DMS153 treated with DMSO at 0.1 percent for 48 hours (cell line): ENCODE measurements around the gene SFXN5.

Experiments used
- DNase-seq: peaks from one replicate; lab custom pipeline; 2025; ENCODE audit not compliant: unreplicated experiment; lab: John Stamatoyannopoulos, UW

The SFXN5 gene

GRCh38 chr2:73053316-73054114 lies 18.0 kb downstream of the SFXN5 start:
- no peak for DNase-seq

- no peak for DNase-seq
These were observed 21.4 kb downstream of the SFXN5 start for GRCh38 chr2:73050121-73050545.

GRCh38 chr2:73043929-73044832 lies 27.3 kb downstream of the SFXN5 start:
- DNase-seq = peak; percentile 20

- DNase-seq = no peak
These were observed 28.2 kb downstream of the SFXN5 start for GRCh38 chr2:73043276-73043675.

- DNase-seq = peak; percentile 50
These were observed 33.4 kb downstream of the SFXN5 start for GRCh38 chr2:73037947-73038585.

- DNase-seq = no peak
These were observed 34.7 kb downstream of the SFXN5 start for GRCh38 chr2:73036766-73037165.

GRCh38 chr2:73035899-73036711 lies 35.4 kb downstream of the SFXN5 start:
- no peak for DNase-seq

GRCh38 chr2:73034661-73035375 lies 36.7 kb downstream of the SFXN5 start:
- no peak for DNase-seq

- DNase-seq = no peak
These were observed 37.6 kb downstream of the SFXN5 start for GRCh38 chr2:73033766-73034381.

GRCh38 chr2:73033142-73033765 lies 38.3 kb downstream of the SFXN5 start:
- DNase-seq = no peak

GRCh38 chr2:73032702-73033097 lies 38.8 kb downstream of the SFXN5 start:
- DNase-seq = no peak

GRCh38 chr2:73031725-73032701 lies 39.5 kb downstream of the SFXN5 start:
- no peak for DNase-seq

GRCh38 chr2:73031095-73031678 lies 40.3 kb downstream of the SFXN5 start:
- DNase-seq = no peak

GRCh38 chr2:73028841-73029240 lies 42.7 kb downstream of the SFXN5 start:
- peak; percentile 67 for DNase-seq

- no peak for DNase-seq
These were observed 44.2 kb downstream of the SFXN5 start for GRCh38 chr2:73027340-73027739.

GRCh38 chr2:73023497-73023896 lies 48.0 kb downstream of the SFXN5 start:
- no peak for DNase-seq

- no peak for DNase-seq
These were observed 49.4 kb downstream of the SFXN5 start for GRCh38 chr2:73022024-73022568.
